Common myeloid progenitor, CD34-positive (primary cell): ENCODE results near the gene ULBP2.
"Not testable (repeated sequence)": the region's sequence is repeated elsewhere in the genome, so short reads cannot be mapped to it uniquely, and the experiment has no call there.

Source experiments
- CTCF ChIA-PET: fragments of 350-600 bp; sonication (Branson Sonifier 250); formaldehyde crosslinking; loops from one replicate; lab custom pipeline; 2021; ENCODE audit warnings: antibody characterized with exemption; lab: Charles Lee
- POLR2A ChIA-PET: fragments of 350-600 bp; sonication (Branson Sonifier 250); formaldehyde crosslinking; loops from one replicate; lab custom pipeline; 2021; ENCODE audit warnings: antibody characterized with exemption; lab: Charles Lee
- DNase-seq, 3 donors: peaks; one replicate each; pipeline versions ENCODE4 v3.0.0 to v3.0.0-alpha.2; 2013
- H3K27ac ChIP-seq, 2 experiments: 1 replicate in 1 of 2; 2 replicates in 1 of 2; pipeline ENCODE4 v1.7.0; 2013; ENCODE audit warnings: inconsistent platforms in 2 of 2, low read length in 2 of 2, mild to moderate bottlenecking in 2 of 2, low read depth in 1 of 2, moderate library complexity in 1 of 2; ENCODE audit not compliant: severe bottlenecking in 2 of 2, insufficient read depth in 1 of 2, poor library complexity in 1 of 2
- H3K27me3 ChIP-seq, 5 experiments: replicated peaks in 2 of 5; 1 replicate in 3 of 5; 2 replicates in 2 of 5; pipeline versions ENCODE4 v1.6.1 to v1.7.0; 2013; ENCODE audit warnings: low read length in 4 of 5, mild to moderate bottlenecking in 2 of 5, moderate library complexity in 2 of 5, inconsistent platforms in 1 of 5; ENCODE audit not compliant: insufficient read depth in 5 of 5, control insufficient read depth in 4 of 5
- H3K36me3 ChIP-seq, 4 experiments: 1 replicate in 2 of 4; 2 replicates in 2 of 4; pipeline versions ENCODE4 v1.6.1 to v1.7.0; 2013; ENCODE audit warnings: low read length in 3 of 4, control low read depth in 1 of 4, mild to moderate bottlenecking in 1 of 4; ENCODE audit not compliant: control insufficient read depth in 4 of 4, insufficient read depth in 4 of 4
- H3K4me1 ChIP-seq, 4 experiments: 1 replicate in 3 of 4; 2 replicates in 1 of 4; pipeline versions ENCODE4 v1.6.1 to v1.7.1; 2013; ENCODE audit warnings: low read length in 3 of 4, mild to moderate bottlenecking in 3 of 4, control low read depth in 1 of 4, inconsistent platforms in 1 of 4, moderate library complexity in 1 of 4; ENCODE audit not compliant: control insufficient read depth in 4 of 4, insufficient read depth in 4 of 4; ENCODE audit errors: control extremely low read depth in 1 of 4
- H3K4me3 ChIP-seq, 7 experiments: 1 replicate in 4 of 7; 2 replicates in 3 of 7; pipeline versions ENCODE4 v1.5.1 to v1.7.0; 2013; ENCODE audit warnings: mild to moderate bottlenecking in 7 of 7, low read length in 6 of 7, moderate library complexity in 6 of 7, inconsistent platforms in 2 of 7, low read depth in 2 of 7, control low read depth in 1 of 7; ENCODE audit not compliant: insufficient read depth in 4 of 7, control insufficient read depth in 1 of 7; ENCODE audit errors: extremely low read depth in 1 of 7
- H3K9me3 ChIP-seq, 5 experiments: 1 replicate in 4 of 5; 2 replicates in 1 of 5; pipeline versions ENCODE4 v1.6.1 to v1.7.1; 2013; ENCODE audit warnings: low read length in 4 of 5, mild to moderate bottlenecking in 2 of 5, inconsistent platforms in 1 of 5, low read depth in 1 of 5, moderate library complexity in 1 of 5; ENCODE audit not compliant: control insufficient read depth in 4 of 5, insufficient read depth in 2 of 5; ENCODE audit errors: control extremely low read depth in 1 of 5
- WGBS: methylation state at CpG from one replicate; pipeline ENCODE4 v1.1.5; 2013; ENCODE audit not compliant: insufficient coverage; 5-methylcytosine and 5-hydroxymethylcytosine counted together

Gene ULBP2

DNA sequence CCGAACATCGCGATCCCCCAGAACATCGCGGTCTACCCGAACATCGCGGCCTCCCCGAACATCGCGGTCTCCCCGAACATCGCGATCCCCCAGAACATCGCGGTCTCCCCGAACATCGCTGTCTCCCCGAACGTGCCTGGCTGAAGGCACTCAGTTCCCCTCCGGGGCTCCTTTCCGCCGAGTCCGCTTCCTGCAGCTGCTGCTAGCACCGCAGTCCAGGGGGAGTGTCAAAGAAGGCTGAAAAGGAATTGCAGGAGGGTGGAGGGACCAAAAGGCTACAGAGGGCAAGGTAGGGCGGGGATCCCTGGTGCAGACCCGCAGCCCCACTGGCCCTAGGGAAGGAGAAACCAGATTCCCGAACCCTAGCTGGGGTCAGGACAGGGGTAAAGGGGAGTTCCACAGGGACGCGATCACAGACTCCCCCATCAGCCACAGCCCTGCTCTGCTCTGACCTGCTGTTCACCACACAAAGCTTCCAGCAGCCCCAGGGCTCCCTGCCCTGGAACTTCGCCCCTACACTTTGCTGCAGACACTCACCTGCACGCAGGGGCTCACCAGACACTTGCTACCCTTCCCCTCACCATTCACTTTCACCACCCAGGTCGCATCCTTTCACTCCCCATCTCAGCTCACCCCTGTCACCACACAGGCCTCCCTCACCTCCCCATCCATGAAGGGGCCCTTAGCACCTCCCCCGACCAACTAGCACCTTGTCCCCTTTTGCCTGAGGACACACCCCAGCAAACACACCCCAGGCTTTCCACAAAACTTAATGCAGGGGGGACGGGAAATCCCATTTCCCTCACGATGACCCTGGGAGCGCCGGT, 23.6 kb downstream of the ULBP2 start:
- Histone ChIP-seq H3K27me3 (peaks cover 0 to 89% (median 34%) of the 10 kb centered on the region in 5 experiments), H3K36me3 (no peaks in the 10 kb centered on the region), H3K27ac (no peak overlapping the region), H3K9me3 (no peaks in the 10 kb centered on the region), H3K4me3 (peak overlapping the region in 5 of 7 experiments; percentile 0 to 72 (median 68)), H3K4me1 (peaks cover 2 to 28% (median 27%) of the 10 kb centered on the region in 4 experiments)
- POLR2A ChIA-PET: no interaction called here
- WGBS: 11% methylated on average over 35 of the region's 38 CpGs
- CTCF ChIA-PET: interaction anchor here (1.2 kb wide), 1 partner anchor 13 kb away, joined by 3 read pairs; no protein-coding TSS in a partner anchor
- DNase-seq: peak in 2 of 3 donors; percentile 76 to 79

DNA sequence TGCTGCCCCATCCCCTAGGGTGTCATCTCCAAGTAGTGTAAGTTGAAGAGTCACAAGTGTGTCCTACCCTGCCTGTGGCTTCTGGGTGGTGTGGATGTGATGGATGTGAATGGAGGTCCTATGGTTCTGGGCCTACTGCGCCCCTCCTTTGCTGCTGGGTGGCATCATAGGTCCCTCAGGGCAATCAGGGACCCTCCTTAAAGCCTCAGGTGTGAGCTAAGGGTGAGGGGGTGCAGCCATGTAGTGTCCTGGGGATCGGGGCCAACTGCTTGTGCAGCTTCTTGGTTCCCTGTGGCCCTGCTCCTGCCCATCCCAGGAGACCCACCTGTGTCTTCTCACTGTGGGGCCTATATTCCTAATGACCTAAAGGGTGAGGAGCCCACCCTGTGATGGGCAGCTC, 24.5 kb downstream of the ULBP2 start:
- H3K9me3 ChIP-seq, H3K36me3 ChIP-seq, DNase-seq, H3K27ac ChIP-seq, POLR2A ChIA-PET, CTCF ChIA-PET, H3K4me3 ChIP-seq: not testable (repeated sequence)
- WGBS: 100% methylated on average over 1 of the region's 2 CpGs
- H3K27me3 ChIP-seq: peaks cover 0 to 88% (median 29%) of the 10 kb centered on the region in 5 experiments
- peaks cover 2 to 28% (median 27%) of the 10 kb centered on the region in 4 experiments for H3K4me1 ChIP-seq

DNA sequence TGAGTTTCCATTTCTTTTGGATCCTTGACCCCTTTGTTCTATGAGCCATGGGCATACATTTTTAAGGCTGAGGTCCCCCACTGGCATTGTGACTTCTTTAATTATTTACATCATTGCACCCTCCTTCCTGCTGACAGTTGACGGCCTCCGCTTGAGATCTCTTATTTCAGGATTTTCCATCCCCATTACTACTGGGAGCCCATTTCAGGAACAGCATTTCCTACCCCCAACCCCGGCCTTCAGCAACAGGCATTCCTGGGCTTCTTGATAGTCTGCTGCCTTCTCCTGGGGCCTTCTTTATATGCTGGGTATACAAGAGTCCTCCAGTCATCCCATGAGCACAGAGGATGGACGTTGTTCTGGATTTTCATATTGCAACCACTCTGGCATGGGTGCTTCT, 25.8 kb downstream of the ULBP2 start:
- Histone ChIP-seq H3K36me3 (no peaks in the 10 kb centered on the region), H3K4me1 (peaks cover 2 to 28% (median 27%) of the 10 kb centered on the region in 4 experiments), H3K27me3 (peaks cover 0 to 76% (median 26%) of the 10 kb centered on the region in 5 experiments), H3K4me3 (no peak overlapping the region), H3K27ac (no peak overlapping the region), H3K9me3 (no peaks in the 10 kb centered on the region)
- WGBS: 100% methylated on average over 3 of the region's 4 CpGs
- ChIA-PET POLR2A (no interaction called here), CTCF (no interaction called here)
- DNase-seq: no peak

DNA sequence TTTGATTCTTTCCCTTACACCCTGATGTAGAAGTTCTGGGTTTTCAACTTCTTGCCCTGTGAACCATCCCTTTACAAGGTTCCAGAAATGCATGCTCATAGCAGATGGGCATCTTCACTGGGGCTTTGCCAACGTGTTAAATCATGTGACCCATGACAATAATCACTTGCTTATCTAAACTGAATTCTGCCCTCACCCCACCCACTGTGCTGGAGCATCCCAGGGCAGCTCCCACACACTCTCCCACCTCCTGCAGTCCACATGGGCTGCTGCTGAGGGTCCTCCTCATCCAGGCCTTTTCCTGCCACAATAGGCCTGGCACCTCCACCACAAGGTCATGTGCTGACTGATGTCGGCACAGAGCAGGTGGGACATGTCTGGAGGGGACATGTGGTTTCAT, 26.2 kb downstream of the ULBP2 start:
- POLR2A ChIA-PET, CTCF ChIA-PET, H3K27ac ChIP-seq, H3K36me3 ChIP-seq, H3K4me3 ChIP-seq, H3K9me3 ChIP-seq, DNase-seq: not testable (repeated sequence)
- Histone ChIP-seq H3K4me1 (peaks cover 2 to 27% (median 25%) of the 10 kb centered on the region in 4 experiments), H3K27me3 (peaks cover 0 to 76% (median 22%) of the 10 kb centered on the region in 5 experiments)
- 100% methylated on average over 1 of the region's 2 CpGs for WGBS

DNA sequence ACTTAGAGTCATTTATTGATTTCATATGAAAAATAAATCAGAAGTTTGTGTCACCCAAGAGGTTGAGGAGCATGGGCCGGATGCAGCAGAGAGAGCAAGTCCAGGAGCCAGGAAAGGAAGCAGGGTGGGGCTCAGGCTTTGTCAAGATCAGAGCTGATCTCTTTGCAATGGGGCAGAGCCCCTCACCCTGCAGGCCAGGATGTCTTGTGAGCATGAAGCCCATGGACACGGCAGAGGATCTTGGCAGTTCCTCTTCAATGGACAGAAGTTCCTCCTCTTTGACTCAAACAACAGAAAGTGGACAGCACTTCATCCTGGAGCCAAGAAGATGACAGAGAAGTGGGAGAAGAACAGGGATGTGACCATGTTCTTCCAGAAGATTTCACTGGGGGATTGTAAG, 27.1 kb downstream of the ULBP2 start:
- Histone ChIP-seq H3K4me1 (peaks cover 0 to 17% (median 16%) of the 10 kb centered on the region in 4 experiments), H3K27me3 (peaks cover 0 to 77% (median 23%) of the 10 kb centered on the region in 5 experiments)
- H3K4me3 ChIP-seq, H3K27ac ChIP-seq, H3K36me3 ChIP-seq, POLR2A ChIA-PET, DNase-seq, H3K9me3 ChIP-seq: not testable (repeated sequence)
- CTCF ChIA-PET: interaction anchor here (1.7 kb wide), 1 partner anchor 22 kb away, joined by 4 read pairs; no protein-coding TSS in a partner anchor
- WGBS: 93% methylated on average over 2 of the region's 2 CpGs

DNA sequence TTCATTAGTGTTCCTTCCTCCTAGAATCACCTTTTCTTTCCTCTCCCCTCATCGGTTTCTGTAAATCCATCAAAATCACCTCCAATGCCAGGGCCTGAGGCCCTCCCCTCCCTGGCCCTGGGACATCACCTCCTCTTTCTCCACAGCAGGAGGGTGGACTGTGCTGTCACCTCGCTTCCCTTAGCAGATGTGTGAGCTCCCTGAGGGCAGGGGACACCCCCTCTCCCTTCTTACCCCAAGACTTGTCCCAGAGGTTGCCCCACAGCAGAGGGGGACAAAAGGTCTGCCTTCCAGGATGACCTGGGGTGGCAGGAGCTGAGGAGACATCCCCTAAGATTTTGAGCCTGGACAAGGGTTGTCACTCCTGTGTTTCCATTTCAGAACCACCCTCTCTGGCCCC, 27.8 kb downstream of the ULBP2 start:
- H3K4me1 ChIP-seq: peaks cover 0 to 10% (median 9%) of the 10 kb centered on the region in 4 experiments
- WGBS: 100% methylated on average over 1 of the region's 2 CpGs
- no peak overlapping the region for H3K4me3 ChIP-seq
- CTCF ChIA-PET: interaction anchor here (0.7 to 1.7 kb wide), 4 partner anchors 8 to 47 kb away, joined by 3 to 4 read pairs (median 4); no protein-coding TSS in a partner anchor
- peaks cover 0 to 77% (median 18%) of the 10 kb centered on the region in 5 experiments for H3K27me3 ChIP-seq
- POLR2A ChIA-PET: no interaction called here
- no peaks in the 10 kb centered on the region for H3K9me3 ChIP-seq
- H3K36me3 ChIP-seq: no peaks in the 10 kb centered on the region
- DNase-seq: no peak
- H3K27ac ChIP-seq: no peak overlapping the region

DNA sequence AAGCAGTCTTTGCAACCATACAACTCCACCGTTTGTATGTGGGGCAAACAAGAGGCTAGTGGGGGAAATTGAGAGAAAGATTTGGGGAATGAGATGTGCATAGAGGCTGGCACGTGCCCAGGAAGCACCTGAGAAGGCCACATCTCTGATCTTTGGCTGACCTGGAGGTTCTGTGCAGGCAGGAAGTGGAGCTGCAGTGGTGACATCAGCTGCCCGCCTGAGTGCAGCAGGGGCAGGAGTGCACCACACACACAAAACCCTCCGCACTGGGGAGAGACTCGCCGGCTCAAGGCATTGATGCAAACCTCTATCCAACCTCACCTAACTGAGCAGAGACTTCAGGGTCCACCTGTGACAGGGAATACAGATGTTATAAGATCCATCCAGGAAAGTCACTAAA, 32.6 kb downstream of the ULBP2 start:
- POLR2A ChIA-PET, H3K4me1 ChIP-seq, DNase-seq, H3K27ac ChIP-seq, H3K4me3 ChIP-seq, H3K36me3 ChIP-seq, H3K9me3 ChIP-seq: not testable (repeated sequence)
- WGBS: 71% methylated on average over 5 of the region's 6 CpGs
- CTCF ChIA-PET: interaction anchor here (0.7 to 1.5 kb wide), 2 partner anchors 37 to 49 kb away, joined by 3 read pairs; no protein-coding TSS in a partner anchor
- H3K27me3 ChIP-seq: peaks cover 14 to 73% (median 21%) of the 10 kb centered on the region in 5 experiments
